HEK293 (cell line): ENCODE measurements around the gene GRIN2A.

ENCODE experiments used
- KLF10 ChIP-seq: fragments of 450-650 bp; IDR thresholded peaks from 2 replicates; pipeline ENCODE4 v1.5.1; 2018; ENCODE audit warnings: missing biosample characterization, mild to moderate bottlenecking, missing genetic modification characterization
- MYNN ChIP-seq: fragments of 450-650 bp; formaldehyde crosslinking; IDR thresholded peaks from 2 replicates; pipeline ENCODE4 v1.5.1; 2016; ENCODE audit warnings: missing biosample characterization, missing genetic modification characterization, borderline replicate concordance
- SETDB1 ChIP-seq: IDR thresholded peaks from one replicate; pipeline ENCODE4 v1.6.1; 2017; ENCODE audit warnings: mild to moderate bottlenecking, low read length, moderate library complexity, mixed read lengths; ENCODE audit not compliant: insufficient read length
- TCF7L2 ChIP-seq: IDR thresholded peaks from 2 replicates; pipeline ENCODE4 v1.6.1; 2011; ENCODE audit warnings: low read depth, mild to moderate bottlenecking, inconsistent platforms, low read length, moderate library complexity, borderline replicate concordance
- ZFP3 ChIP-seq: fragments of 450-650 bp; formaldehyde crosslinking; IDR thresholded peaks from 2 replicates; pipeline ENCODE4 v1.5.1; 2016; ENCODE audit warnings: low read depth, missing biosample characterization, missing genetic modification characterization
- ZFP37 ChIP-seq: fragments of 450-650 bp; formaldehyde crosslinking; IDR thresholded peaks from 2 replicates; pipeline ENCODE4 v1.5.1; 2016; ENCODE audit warnings: missing biosample characterization, missing genetic modification characterization
- ZNF621 ChIP-seq: fragments of 450-650 bp; formaldehyde crosslinking; IDR thresholded peaks from 2 replicates; pipeline ENCODE4 v1.5.1; 2017; ENCODE audit warnings: missing biosample characterization, missing genetic modification characterization
- TF ChIP-seq, protein P1 (sequence below): fragments of 450-650 bp; formaldehyde crosslinking; IDR thresholded peaks from 2 replicates; pipeline ENCODE4 v1.5.1; 2016; ENCODE audit warnings: missing biosample characterization, missing genetic modification characterization
- TF ChIP-seq, protein P2 (sequence below): sonication (generic); formaldehyde crosslinking; IDR thresholded peaks from 2 replicates; pipeline ENCODE4 v1.8.1; 2022; ENCODE audit warnings: mild to moderate bottlenecking, moderate library complexity, missing genetic modification reagents
- TF ChIP-seq, protein P3 (sequence below): fragments of 450-650 bp; formaldehyde crosslinking; IDR thresholded peaks from 2 replicates; pipeline ENCODE4 v1.5.1; 2016; ENCODE audit warnings: missing biosample characterization, missing genetic modification characterization, low read depth
- TF ChIP-seq, protein P4 (sequence below): fragments of 450-650 bp; formaldehyde crosslinking; IDR thresholded peaks from 2 replicates; pipeline ENCODE4 v1.5.1; 2016; ENCODE audit warnings: missing biosample characterization, missing genetic modification characterization
- TF ChIP-seq, protein P5 (sequence below): fragments of 450-650 bp; IDR thresholded peaks from 2 replicates; pipeline ENCODE4 v1.5.1; 2018; ENCODE audit warnings: missing biosample characterization, mild to moderate bottlenecking, missing genetic modification characterization

DNA sequence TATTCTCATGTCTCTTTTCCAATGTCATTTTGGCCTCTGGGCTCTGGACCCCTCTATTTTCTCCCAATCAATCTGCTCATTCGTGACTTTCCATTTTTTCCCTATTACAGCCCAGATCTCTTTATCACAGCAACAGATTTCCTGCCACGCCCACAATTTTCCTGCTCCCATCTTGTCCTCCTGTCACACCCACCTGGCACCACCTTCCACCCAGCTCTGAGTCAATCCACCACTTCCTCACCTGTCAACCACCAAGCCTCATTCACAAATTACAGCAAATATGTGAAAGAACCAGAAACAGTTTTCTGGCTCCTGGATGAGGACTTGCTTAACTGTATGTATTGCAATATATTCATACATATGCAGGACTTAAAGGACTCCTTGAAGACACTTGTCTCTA lies 311.3 kb downstream of the GRIN2A start:
- TF ChIP-seq, protein P1, sequence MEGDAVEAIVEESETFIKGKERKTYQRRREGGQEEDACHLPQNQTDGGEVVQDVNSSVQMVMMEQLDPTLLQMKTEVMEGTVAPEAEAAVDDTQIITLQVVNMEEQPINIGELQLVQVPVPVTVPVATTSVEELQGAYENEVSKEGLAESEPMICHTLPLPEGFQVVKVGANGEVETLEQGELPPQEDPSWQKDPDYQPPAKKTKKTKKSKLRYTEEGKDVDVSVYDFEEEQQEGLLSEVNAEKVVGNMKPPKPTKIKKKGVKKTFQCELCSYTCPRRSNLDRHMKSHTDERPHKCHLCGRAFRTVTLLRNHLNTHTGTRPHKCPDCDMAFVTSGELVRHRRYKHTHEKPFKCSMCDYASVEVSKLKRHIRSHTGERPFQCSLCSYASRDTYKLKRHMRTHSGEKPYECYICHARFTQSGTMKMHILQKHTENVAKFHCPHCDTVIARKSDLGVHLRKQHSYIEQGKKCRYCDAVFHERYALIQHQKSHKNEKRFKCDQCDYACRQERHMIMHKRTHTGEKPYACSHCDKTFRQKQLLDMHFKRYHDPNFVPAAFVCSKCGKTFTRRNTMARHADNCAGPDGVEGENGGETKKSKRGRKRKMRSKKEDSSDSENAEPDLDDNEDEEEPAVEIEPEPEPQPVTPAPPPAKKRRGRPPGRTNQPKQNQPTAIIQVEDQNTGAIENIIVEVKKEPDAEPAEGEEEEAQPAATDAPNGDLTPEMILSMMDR (tag by site-specific recombination), result no peak
- TF ChIP-seq ZFP37 (tag by site-specific recombination) (no peak), ZNF621 (tag by site-specific recombination) (no peak), KLF10 (tag by site-specific recombination) (no peak), ZFP3 (no peak), SETDB1 (no peak), TCF7L2 (no peak), MYNN (tag by site-specific recombination) (no peak)
- TF ChIP-seq, protein P2, sequence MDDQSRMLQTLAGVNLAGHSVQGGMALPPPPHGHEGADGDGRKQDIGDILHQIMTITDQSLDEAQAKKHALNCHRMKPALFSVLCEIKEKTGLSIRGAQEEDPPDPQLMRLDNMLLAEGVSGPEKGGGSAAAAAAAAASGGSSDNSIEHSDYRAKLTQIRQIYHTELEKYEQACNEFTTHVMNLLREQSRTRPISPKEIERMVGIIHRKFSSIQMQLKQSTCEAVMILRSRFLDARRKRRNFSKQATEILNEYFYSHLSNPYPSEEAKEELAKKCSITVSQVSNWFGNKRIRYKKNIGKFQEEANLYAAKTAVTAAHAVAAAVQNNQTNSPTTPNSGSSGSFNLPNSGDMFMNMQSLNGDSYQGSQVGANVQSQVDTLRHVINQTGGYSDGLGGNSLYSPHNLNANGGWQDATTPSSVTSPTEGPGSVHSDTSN (CRISPR knock-in tag), result no peak
- TF ChIP-seq, protein P3, sequence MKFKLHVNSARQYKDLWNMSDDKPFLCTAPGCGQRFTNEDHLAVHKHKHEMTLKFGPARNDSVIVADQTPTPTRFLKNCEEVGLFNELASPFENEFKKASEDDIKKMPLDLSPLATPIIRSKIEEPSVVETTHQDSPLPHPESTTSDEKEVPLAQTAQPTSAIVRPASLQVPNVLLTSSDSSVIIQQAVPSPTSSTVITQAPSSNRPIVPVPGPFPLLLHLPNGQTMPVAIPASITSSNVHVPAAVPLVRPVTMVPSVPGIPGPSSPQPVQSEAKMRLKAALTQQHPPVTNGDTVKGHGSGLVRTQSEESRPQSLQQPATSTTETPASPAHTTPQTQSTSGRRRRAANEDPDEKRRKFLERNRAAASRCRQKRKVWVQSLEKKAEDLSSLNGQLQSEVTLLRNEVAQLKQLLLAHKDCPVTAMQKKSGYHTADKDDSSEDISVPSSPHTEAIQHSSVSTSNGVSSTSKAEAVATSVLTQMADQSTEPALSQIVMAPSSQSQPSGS, result no peak
- TF ChIP-seq, protein P4, sequence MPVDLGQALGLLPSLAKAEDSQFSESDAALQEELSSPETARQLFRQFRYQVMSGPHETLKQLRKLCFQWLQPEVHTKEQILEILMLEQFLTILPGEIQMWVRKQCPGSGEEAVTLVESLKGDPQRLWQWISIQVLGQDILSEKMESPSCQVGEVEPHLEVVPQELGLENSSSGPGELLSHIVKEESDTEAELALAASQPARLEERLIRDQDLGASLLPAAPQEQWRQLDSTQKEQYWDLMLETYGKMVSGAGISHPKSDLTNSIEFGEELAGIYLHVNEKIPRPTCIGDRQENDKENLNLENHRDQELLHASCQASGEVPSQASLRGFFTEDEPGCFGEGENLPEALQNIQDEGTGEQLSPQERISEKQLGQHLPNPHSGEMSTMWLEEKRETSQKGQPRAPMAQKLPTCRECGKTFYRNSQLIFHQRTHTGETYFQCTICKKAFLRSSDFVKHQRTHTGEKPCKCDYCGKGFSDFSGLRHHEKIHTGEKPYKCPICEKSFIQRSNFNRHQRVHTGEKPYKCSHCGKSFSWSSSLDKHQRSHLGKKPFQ, result no peak
- TF ChIP-seq, protein P5, sequence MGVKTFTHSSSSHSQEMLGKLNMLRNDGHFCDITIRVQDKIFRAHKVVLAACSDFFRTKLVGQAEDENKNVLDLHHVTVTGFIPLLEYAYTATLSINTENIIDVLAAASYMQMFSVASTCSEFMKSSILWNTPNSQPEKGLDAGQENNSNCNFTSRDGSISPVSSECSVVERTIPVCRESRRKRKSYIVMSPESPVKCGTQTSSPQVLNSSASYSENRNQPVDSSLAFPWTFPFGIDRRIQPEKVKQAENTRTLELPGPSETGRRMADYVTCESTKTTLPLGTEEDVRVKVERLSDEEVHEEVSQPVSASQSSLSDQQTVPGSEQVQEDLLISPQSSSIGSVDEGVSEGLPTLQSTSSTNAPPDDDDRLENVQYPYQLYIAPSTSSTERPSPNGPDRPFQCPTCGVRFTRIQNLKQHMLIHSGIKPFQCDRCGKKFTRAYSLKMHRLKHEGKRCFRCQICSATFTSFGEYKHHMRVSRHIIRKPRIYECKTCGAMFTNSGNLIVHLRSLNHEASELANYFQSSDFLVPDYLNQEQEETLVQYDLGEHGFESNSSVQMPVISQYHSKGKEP (tag by site-specific recombination), result no peak
